Activated CD4-positive, alpha-beta T cell treated with anti-CD3 and anti-CD28 coated beads, Interleukin-2, amount 10 ng/mL, durations not matched to agents 7 days and 5 days (primary cell): ENCODE data around the gene PBX1. TPM values are rescaled to one million over a fixed set of nuclear protein-coding genes. Genes with fewer than 3 reads are reported as not detected.

ENCODE experiments used
- CTCF ChIA-PET: fragments of 350-600 bp; sonication (Branson Sonifier 250); formaldehyde crosslinking; loops from one replicate; lab custom pipeline; 2021; ENCODE audit warnings: antibody characterized with exemption; lab: Charles Lee
- POLR2A ChIA-PET: fragments of 350-600 bp; sonication (Branson Sonifier 250); formaldehyde crosslinking; loops from one replicate; lab custom pipeline; 2021; ENCODE audit warnings: antibody characterized with exemption; lab: Charles Lee
- DNase-seq: peaks from one replicate; pipeline ENCODE4 v3.0.0-alpha.2; 2020
- H3K27ac Mint-ChIP-seq: one replicate; pipeline ENCODE4 v1.8.0; 2021; ENCODE audit warnings: mild to moderate bottlenecking, moderate library complexity, mixed read lengths
- H3K27me3 Mint-ChIP-seq: one replicate; pipeline ENCODE4 v1.8.0; 2021; ENCODE audit warnings: mixed read lengths
- H3K36me3 Mint-ChIP-seq: one replicate; pipeline ENCODE4 v1.8.0; 2021; ENCODE audit warnings: low read depth, mixed read lengths
- H3K4me1 Mint-ChIP-seq: one replicate; pipeline ENCODE4 v1.8.0; 2021; ENCODE audit warnings: mixed read lengths
- H3K4me3 Mint-ChIP-seq: one replicate; pipeline ENCODE4 v1.8.0; 2021; ENCODE audit warnings: mild to moderate bottlenecking, moderate library complexity, mixed read lengths
- H3K9me3 Mint-ChIP-seq: one replicate; pipeline ENCODE4 v1.8.0; 2021; ENCODE audit warnings: mixed read lengths
- total RNA-seq, 2 experiments: library from RNA; stranded (reverse); gene quantifications; one replicate each; pipeline ENCODE4 v1.2.3, GENCODE V29; 2021

The PBX1 gene
- total RNA-seq, 2 experiments from 2014 or later: 0.12 to 0.15 TPM

GRCh38 chr1:164769486-164770130, 210.6 kb downstream of the PBX1 start:
- no peak for DNase-seq
- Mint-ChIP-seq H3K36me3 (no peaks in the 10 kb centered on the region), H3K4me1 (no peaks in the 10 kb centered on the region), H3K9me3 (no peaks in the 10 kb centered on the region), H3K27ac (no peak overlapping the region), H3K4me3 (no peak overlapping the region), H3K27me3 (peaks cover 4% of the 10 kb centered on the region)
- CTCF ChIA-PET: no interaction called here
- POLR2A ChIA-PET: no interaction called here

- no peak for DNase-seq
- H3K27ac Mint-ChIP-seq: no peak overlapping the region
- no peaks in the 10 kb centered on the region for H3K4me1 Mint-ChIP-seq
- peaks cover 4% of the 10 kb centered on the region for H3K27me3 Mint-ChIP-seq
- H3K9me3 Mint-ChIP-seq: no peaks in the 10 kb centered on the region
- CTCF ChIA-PET: no interaction called here
- H3K4me3 Mint-ChIP-seq: no peak overlapping the region
- POLR2A ChIA-PET: no interaction called here
- no peaks in the 10 kb centered on the region for H3K36me3 Mint-ChIP-seq
These were observed 211.1 kb downstream of the PBX1 start for GRCh38 chr1:164770131-164770529.

GRCh38 chr1:164771041-164771618, 212.1 kb downstream of the PBX1 start:
- H3K27me3 Mint-ChIP-seq: peaks cover 4% of the 10 kb centered on the region
- H3K36me3 Mint-ChIP-seq: no peaks in the 10 kb centered on the region
- no peak overlapping the region for H3K4me3 Mint-ChIP-seq
- H3K4me1 Mint-ChIP-seq: no peaks in the 10 kb centered on the region
- DNase-seq: no peak
- ChIA-PET POLR2A (no interaction called here), CTCF (interaction anchor here (0.7 kb wide), 1 partner anchor 26 kb away, joined by 4 read pairs; no protein-coding TSS in a partner anchor)
- no peaks in the 10 kb centered on the region for H3K9me3 Mint-ChIP-seq
- no peak overlapping the region for H3K27ac Mint-ChIP-seq

GRCh38 chr1:164771619-164772361, 212.8 kb downstream of the PBX1 start:
- Mint-ChIP-seq H3K27me3 (peaks cover 4% of the 10 kb centered on the region), H3K4me1 (no peaks in the 10 kb centered on the region), H3K9me3 (no peaks in the 10 kb centered on the region), H3K36me3 (no peaks in the 10 kb centered on the region), H3K27ac (no peak overlapping the region), H3K4me3 (no peak overlapping the region)
- POLR2A ChIA-PET: no interaction called here
- CTCF ChIA-PET: interaction anchor here (0.7 kb wide), 1 partner anchor 25 kb away, joined by 4 read pairs; no protein-coding TSS in a partner anchor
- DNase-seq: no peak

- no peaks in the 10 kb centered on the region for H3K9me3 Mint-ChIP-seq
- ChIA-PET POLR2A (no interaction called here), CTCF (no interaction called here)
- no peak overlapping the region for H3K27ac Mint-ChIP-seq
- no peaks in the 10 kb centered on the region for H3K36me3 Mint-ChIP-seq
- peaks cover 4% of the 10 kb centered on the region for H3K27me3 Mint-ChIP-seq
- H3K4me1 Mint-ChIP-seq: no peaks in the 10 kb centered on the region
- no peak overlapping the region for H3K4me3 Mint-ChIP-seq
- DNase-seq: no peak
These were observed 213.7 kb downstream of the PBX1 start for GRCh38 chr1:164772635-164773034.

GRCh38 chr1:164773102-164773501, 214.1 kb downstream of the PBX1 start:
- no peaks in the 10 kb centered on the region for H3K36me3 Mint-ChIP-seq
- H3K27me3 Mint-ChIP-seq: peaks cover 4% of the 10 kb centered on the region
- no peak overlapping the region for H3K4me3 Mint-ChIP-seq
- H3K9me3 Mint-ChIP-seq: no peaks in the 10 kb centered on the region
- CTCF ChIA-PET: no interaction called here
- POLR2A ChIA-PET: no interaction called here
- H3K27ac Mint-ChIP-seq: no peak overlapping the region
- no peaks in the 10 kb centered on the region for H3K4me1 Mint-ChIP-seq
- no peak for DNase-seq

- Mint-ChIP-seq H3K27me3 (peaks cover 4% of the 10 kb centered on the region), H3K4me1 (no peaks in the 10 kb centered on the region), H3K9me3 (no peaks in the 10 kb centered on the region), H3K27ac (no peak overlapping the region), H3K4me3 (no peak overlapping the region), H3K36me3 (no peaks in the 10 kb centered on the region)
- ChIA-PET CTCF (no interaction called here), POLR2A (no interaction called here)
- no peak for DNase-seq
These were observed 215.4 kb downstream of the PBX1 start for GRCh38 chr1:164774413-164774812.

- peaks cover 4% of the 10 kb centered on the region for H3K27me3 Mint-ChIP-seq
- no peaks in the 10 kb centered on the region for H3K36me3 Mint-ChIP-seq
- DNase-seq: no peak
- no peak overlapping the region for H3K27ac Mint-ChIP-seq
- CTCF ChIA-PET: no interaction called here
- H3K4me1 Mint-ChIP-seq: no peaks in the 10 kb centered on the region
- H3K9me3 Mint-ChIP-seq: no peaks in the 10 kb centered on the region
- POLR2A ChIA-PET: no interaction called here
- no peak overlapping the region for H3K4me3 Mint-ChIP-seq
These were observed 216.1 kb downstream of the PBX1 start for GRCh38 chr1:164774819-164775654.

- H3K4me3 Mint-ChIP-seq: no peak overlapping the region
- peaks cover 4% of the 10 kb centered on the region for H3K27me3 Mint-ChIP-seq
- no peak overlapping the region for H3K27ac Mint-ChIP-seq
- no peaks in the 10 kb centered on the region for H3K36me3 Mint-ChIP-seq
- no peak for DNase-seq
- ChIA-PET POLR2A (interaction anchor here (0.6 kb wide), 1 partner anchor 29 kb away, joined by 3 read pairs; no protein-coding TSS in a partner anchor), CTCF (interaction anchor here (1.0 kb wide), 1 partner anchor 10 kb away, joined by 3 read pairs; no protein-coding TSS in a partner anchor)
- no peaks in the 10 kb centered on the region for H3K4me1 Mint-ChIP-seq
- no peaks in the 10 kb centered on the region for H3K9me3 Mint-ChIP-seq
These were observed 218.5 kb downstream of the PBX1 start for GRCh38 chr1:164777518-164777917.

- no peak for DNase-seq
- H3K27ac Mint-ChIP-seq: no peak overlapping the region
- no peaks in the 10 kb centered on the region for H3K4me1 Mint-ChIP-seq
- H3K9me3 Mint-ChIP-seq: no peaks in the 10 kb centered on the region
- no peaks in the 10 kb centered on the region for H3K27me3 Mint-ChIP-seq
- no peak overlapping the region for H3K4me3 Mint-ChIP-seq
- no peaks in the 10 kb centered on the region for H3K36me3 Mint-ChIP-seq
- CTCF ChIA-PET: interaction anchor here (0.9 kb wide), 1 partner anchor 21 kb away, joined by 3 read pairs; no protein-coding TSS in a partner anchor
- POLR2A ChIA-PET: no interaction called here
These were observed 220.4 kb downstream of the PBX1 start for GRCh38 chr1:164779376-164779775.

GRCh38 chr1:164780111-164780812, 221.3 kb downstream of the PBX1 start:
- Mint-ChIP-seq H3K27me3 (no peaks in the 10 kb centered on the region), H3K9me3 (no peaks in the 10 kb centered on the region), H3K27ac (no peak overlapping the region), H3K36me3 (no peaks in the 10 kb centered on the region), H3K4me1 (no peaks in the 10 kb centered on the region), H3K4me3 (no peak overlapping the region)
- CTCF ChIA-PET: no interaction called here
- no peak for DNase-seq
- POLR2A ChIA-PET: no interaction called here

GRCh38 chr1:164780863-164781262, 221.9 kb downstream of the PBX1 start:
- CTCF ChIA-PET: no interaction called here
- Mint-ChIP-seq H3K4me1 (no peaks in the 10 kb centered on the region), H3K4me3 (no peak overlapping the region), H3K36me3 (no peaks in the 10 kb centered on the region), H3K9me3 (no peaks in the 10 kb centered on the region), H3K27ac (no peak overlapping the region), H3K27me3 (no peaks in the 10 kb centered on the region)
- POLR2A ChIA-PET: no interaction called here
- DNase-seq: no peak
